IMR-90 (cell line): ENCODE data around the gene GOLGA8A. TPM values are rescaled to one million over a fixed set of nuclear protein-coding genes. Genes with fewer than 3 reads are reported as not detected.
"Not testable (repeated sequence)": the region's sequence is repeated elsewhere in the genome, so short reads cannot be mapped to it uniquely, and the experiment has no call there.

Source experiments
- ATAC-seq: fragments of 200-7000 bp; cut with Tn5 transposase; 2 replicates; pipeline ENCODE4 v1.9.1; 2020; ENCODE audit warnings: low read depth, mild to moderate bottlenecking, moderate library complexity
- BruUV-seq: library from RNA; stranded (reverse); fragments of 400-500 nt; replicated peaks from 2 replicates; lab custom pipeline; 2021; lab: Mats Ljungman, UMichigan
- CTCF ChIA-PET: fragments of 300-600 bp; formaldehyde crosslinking; extraction: SDS; loops from one replicate; lab custom pipeline; 2021; ENCODE audit warnings: antibody characterized with exemption; lab: Yijun Ruan, JAX
- POLR2A ChIA-PET: fragments of 300-600 bp; sonication (Branson Sonifier 250); formaldehyde crosslinking; loops from one replicate; lab custom pipeline; 2022; ENCODE audit warnings: antibody characterized with exemption; ENCODE audit not compliant: unreplicated experiment; lab: Charles Lee
- DNase-seq: peaks from one replicate; pipeline ENCODE4 v3.0.0; 2013
- H2AFZ ChIP-seq: replicated peaks from 2 replicates; pipeline ENCODE3; 2013; ENCODE audit warnings: low read length, mild to moderate bottlenecking; ENCODE audit not compliant: poor library complexity
- H2AK5ac ChIP-seq: 2 replicates; pipeline ENCODE4 v1.6.1; 2013; ENCODE audit warnings: low read depth, low read length, inconsistent platforms
- H2AK9ac ChIP-seq: replicated peaks from 2 replicates; pipeline ENCODE3; 2013; ENCODE audit warnings: mild to moderate bottlenecking, low read depth, low read length, moderate library complexity; ENCODE audit not compliant: poor library complexity
- H2BK120ac ChIP-seq: 2 replicates; pipeline ENCODE4 v1.6.1; 2013; ENCODE audit warnings: low read depth, low read length, inconsistent platforms
- H2BK15ac ChIP-seq: 3 replicates; pipeline ENCODE4 v1.6.1; 2013; ENCODE audit warnings: low read depth, low read length, inconsistent platforms
- H2BK20ac ChIP-seq: 2 replicates; pipeline ENCODE4 v1.6.1; 2013; ENCODE audit warnings: low read depth, mild to moderate bottlenecking, inconsistent platforms, low read length, moderate library complexity
- H2BK5ac ChIP-seq: 2 replicates; pipeline ENCODE4 v1.6.1; 2013; ENCODE audit warnings: mild to moderate bottlenecking, low read depth, low read length, inconsistent platforms; ENCODE audit not compliant: poor library complexity, severe bottlenecking
- H3K14ac ChIP-seq: replicated peaks from 2 replicates; pipeline ENCODE4 v1.6.1; 2013; ENCODE audit warnings: low read depth, low read length, inconsistent platforms
- H3K18ac ChIP-seq: 2 replicates; pipeline ENCODE4 v1.6.1; 2013; ENCODE audit warnings: low read depth, low read length, control low read depth
- H3K23ac ChIP-seq: 2 replicates; pipeline ENCODE4 v1.6.1; 2013; ENCODE audit warnings: low read depth, low read length, inconsistent platforms
- H3K27ac ChIP-seq: 2 replicates; pipeline ENCODE4 v1.5.1; 2013; ENCODE audit warnings: mild to moderate bottlenecking, control low read depth, low read length; ENCODE audit not compliant: insufficient read depth
- H3K27me3 ChIP-seq: 2 replicates; pipeline ENCODE4 v1.6.1; 2013; ENCODE audit warnings: low read length; ENCODE audit not compliant: control insufficient read depth, insufficient read depth
- H3K36me3 ChIP-seq: 2 replicates; pipeline ENCODE4 v1.6.1; 2013; ENCODE audit warnings: low read length, mixed read lengths; ENCODE audit not compliant: control insufficient read depth, insufficient read depth
- H3K4ac ChIP-seq: 2 replicates; pipeline ENCODE4 v1.6.1; 2013; ENCODE audit warnings: low read depth, low read length, inconsistent platforms
- H3K4me1 ChIP-seq: 2 replicates; pipeline ENCODE4 v1.6.1; 2013; ENCODE audit warnings: low read length, mixed read lengths; ENCODE audit not compliant: control insufficient read depth, insufficient read depth
- H3K4me2 ChIP-seq: 2 replicates; pipeline ENCODE4 v1.6.1; 2013; ENCODE audit warnings: low read depth, mild to moderate bottlenecking, control low read depth, low read length, moderate library complexity
- H3K4me3 ChIP-seq: 2 replicates; pipeline ENCODE4 v1.5.1; 2013; ENCODE audit warnings: low read depth, mild to moderate bottlenecking, control low read depth, low read length, moderate library complexity; ENCODE audit not compliant: insufficient read depth
- H3K56ac ChIP-seq: 2 replicates; pipeline ENCODE4 v1.6.1; 2013; ENCODE audit warnings: low read length, inconsistent platforms; ENCODE audit not compliant: insufficient read depth; ENCODE audit errors: extremely low read depth
- H3K79me1 ChIP-seq, 2 experiments: 2 replicates each; pipeline ENCODE4 v1.6.1; 2013; ENCODE audit warnings: low read length in 2 of 2, inconsistent platforms in 1 of 2, low read depth in 1 of 2
- H3K9ac ChIP-seq: 2 replicates; pipeline ENCODE4 v1.6.1; 2013; ENCODE audit warnings: low read depth, low read length, control low read depth
- H3K9me1 ChIP-seq: 2 replicates; pipeline ENCODE4 v1.6.1; 2013; ENCODE audit warnings: low read length, inconsistent platforms; ENCODE audit not compliant: insufficient read depth
- H3K9me3 ChIP-seq: 2 replicates; pipeline ENCODE4 v1.6.1; 2013; ENCODE audit warnings: low read length; ENCODE audit not compliant: control insufficient read depth, insufficient read depth
- H4K20me1 ChIP-seq: 2 replicates; pipeline ENCODE4 v1.6.1; 2013; ENCODE audit warnings: low read length, inconsistent platforms; ENCODE audit not compliant: insufficient read depth
- H4K5ac ChIP-seq: 2 replicates; pipeline ENCODE4 v1.6.1; 2013; ENCODE audit warnings: mild to moderate bottlenecking, low read depth, low read length, control low read depth
- H4K8ac ChIP-seq, 2 experiments: 2 replicates each; pipeline ENCODE4 v1.6.1; 2013; ENCODE audit warnings: low read depth in 2 of 2, low read length in 2 of 2, control low read depth in 1 of 2, inconsistent platforms in 1 of 2
- H4K91ac ChIP-seq: 2 replicates; pipeline ENCODE4 v1.6.1; 2013; ENCODE audit warnings: low read depth, low read length, inconsistent platforms; ENCODE audit not compliant: insufficient read depth
- WGBS, 2 experiments: methylation state at CpG; one replicate each; pipeline versions ENCODE4 v1.1.5 to v1.1.7; 2013; ENCODE audit warnings: missing lambda C conversion rate in 2 of 2; ENCODE audit not compliant: insufficient read length in 1 of 2; ENCODE audit errors: extremely low coverage in 2 of 2; 5-methylcytosine and 5-hydroxymethylcytosine counted together
- dilution Hi-C: fragments of 300-500 bp; cut with HindIII; formaldehyde crosslinking; loops from one replicate; pipeline ENCODE4 v1.14.3; 2018; ENCODE audit warnings: low sequenced_read_pairs; ENCODE audit not compliant: unreplicated experiment
- in situ Hi-C: fragments of 300-500 bp; cut with MboI; formaldehyde crosslinking; loops from 3 replicates; pipeline ENCODE4 v1.14.3; 2019; ENCODE audit warnings: low sequenced_read_pairs, inconsistent platforms, mixed read lengths
- intact Hi-C: fragments of 100-400 bp; cut with micrococcal nuclease; formaldehyde crosslinking; loops from 2 replicates; pipeline ENCODE4 v1.10.0; 2022
- polyA plus RNA-seq, 3 experiments: library from polyadenylated mRNA; depleted of rRNA; stranded (reverse); fragments of >200 nt; gene quantifications; 2 replicates each; pipeline ENCODE4 v1.2.3, GENCODE V29; 2012; ENCODE audit warnings: low replicate concordance in 1 of 3
- total RNA-seq: library from RNA; depleted of rRNA; stranded (reverse); fragments of >200 nt; gene quantifications from 2 replicates; pipeline ENCODE4 v1.2.3, GENCODE V29; 2012

GOLGA8A gene
- total and polyA plus RNA-seq, 2 of the 4 experiments (the other 2 are of a cell fraction): 4.7 to 33.8 TPM

DNA sequence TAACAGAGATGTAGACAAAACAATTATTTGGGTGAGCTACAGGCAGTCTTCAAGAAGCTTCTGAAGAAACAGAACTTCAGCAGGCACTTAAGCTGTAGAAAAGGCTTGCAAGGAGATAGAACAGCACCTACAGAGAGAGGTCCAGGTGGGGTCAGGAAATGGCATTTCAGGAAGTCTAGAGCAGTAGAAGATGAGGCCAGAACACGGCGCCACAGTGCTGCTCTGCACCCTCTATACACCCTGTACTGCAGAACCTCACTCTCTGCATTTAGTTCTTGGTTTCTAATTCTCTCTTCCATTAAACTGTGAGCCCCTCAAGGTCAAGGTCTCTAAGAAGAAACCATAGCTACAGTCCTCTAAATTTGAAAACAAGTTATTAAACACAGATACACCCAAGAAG is 44.6 kb downstream of the GOLGA8A start:
- H3K4me1 ChIP-seq, H2AK5ac ChIP-seq, H3K14ac ChIP-seq, H3K4ac ChIP-seq, H3K9me3 ChIP-seq, H3K9me1 ChIP-seq, H4K20me1 ChIP-seq, H4K8ac ChIP-seq, H3K4me2 ChIP-seq, H3K4me3 ChIP-seq, POLR2A ChIA-PET, H4K91ac ChIP-seq, H2BK15ac ChIP-seq, H3K9ac ChIP-seq, H2AFZ ChIP-seq, in situ Hi-C loops, H3K23ac ChIP-seq, H3K79me1 ChIP-seq, DNase-seq, H3K18ac ChIP-seq, H3K36me3 ChIP-seq, H2BK5ac ChIP-seq, dilution Hi-C loops, H2AK9ac ChIP-seq, ATAC-seq, H3K27ac ChIP-seq, H2BK20ac ChIP-seq, intact Hi-C loops, CTCF ChIA-PET, H3K56ac ChIP-seq, H3K27me3 ChIP-seq, BruUV-seq, H4K5ac ChIP-seq, H2BK120ac ChIP-seq: not testable (repeated sequence)
- no CpG with 5 or more reads among the region's 2 CpGs for WGBS, 2 experiments

DNA sequence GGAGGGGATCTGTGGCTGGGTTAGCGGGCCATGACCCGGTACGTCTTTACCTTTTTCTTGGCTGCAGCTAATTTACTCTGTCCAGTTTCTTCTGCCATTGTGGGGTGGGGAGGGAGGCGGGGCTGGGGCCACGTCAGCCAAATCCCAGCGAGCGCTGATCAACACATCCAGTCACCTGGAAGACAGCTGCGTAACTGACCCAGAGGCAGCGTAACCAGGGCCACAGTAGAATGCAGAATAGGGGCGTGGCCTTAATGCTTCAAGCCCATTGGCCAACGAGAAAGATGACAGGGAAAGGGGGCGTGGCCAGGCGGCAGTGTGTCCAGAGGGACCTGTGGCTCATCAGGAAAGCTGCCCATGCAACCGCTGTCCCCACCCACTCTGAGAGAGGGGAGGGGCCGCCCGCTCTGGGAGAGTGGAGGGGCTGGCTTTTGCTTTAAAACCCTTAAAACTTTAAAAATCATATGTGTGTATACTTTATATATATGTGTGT is 48.0 kb downstream of the GOLGA8A start:
- BruUV-seq, intact Hi-C loops, H3K23ac ChIP-seq, H3K14ac ChIP-seq, H3K79me1 ChIP-seq, H2BK20ac ChIP-seq, H2AFZ ChIP-seq, H4K20me1 ChIP-seq, in situ Hi-C loops, H2AK9ac ChIP-seq, H4K5ac ChIP-seq, H3K4me1 ChIP-seq, H3K9ac ChIP-seq, H2BK5ac ChIP-seq, H2BK15ac ChIP-seq, DNase-seq, dilution Hi-C loops, H3K27me3 ChIP-seq, H3K4ac ChIP-seq, H3K18ac ChIP-seq, H4K8ac ChIP-seq, H3K36me3 ChIP-seq, H2AK5ac ChIP-seq, H3K9me1 ChIP-seq, H3K27ac ChIP-seq, ATAC-seq, H3K56ac ChIP-seq, H3K4me3 ChIP-seq, H3K9me3 ChIP-seq, CTCF ChIA-PET, H3K4me2 ChIP-seq, H4K91ac ChIP-seq, H2BK120ac ChIP-seq, POLR2A ChIA-PET: not testable (repeated sequence)
- no CpG with 5 or more reads among the region's 16 CpGs for WGBS, 2 experiments
